Measurements from ENCODE around the gene TUBB.

The TUBB gene

GRCh38 chr6:30683980-30684338 lies 36.2 kb upstream of the TUBB start:
- H3K4me3 ChIP-seq (ENCODE audit: low read length, poor library complexity, severe bottlenecking): peak overlapping the region; percentile 97
- peak overlapping the region; percentile 96 for H3K9ac ChIP-seq (ENCODE audit: low read depth, low read length, poor library complexity, severe bottlenecking)
- no peaks in the 10 kb centered on the region for H3K27me3 ChIP-seq (ENCODE audit: insufficient read depth, low read length, poor library complexity, severe bottlenecking)
- peak overlapping the region; percentile 97 for H3K4me2 ChIP-seq (ENCODE audit: low read depth, low read length, poor library complexity, severe bottlenecking)
- no peak overlapping the region for H2AFZ ChIP-seq (ENCODE audit: low read length)
- H3K9me2 ChIP-seq (replicated peaks; ENCODE audit: low read depth, low read length): no peaks in the 10 kb centered on the region
- H3K4me1 ChIP-seq (ENCODE audit: insufficient read depth, low read length, poor library complexity, severe bottlenecking): peaks cover 57% of the 10 kb centered on the region
- no peaks in the 10 kb centered on the region for H3K9me3 ChIP-seq (ENCODE audit: insufficient read depth, low read depth, low read length)
- peaks cover 5% of the 10 kb centered on the region for H3F3A ChIP-seq (ENCODE audit: low read depth)
- peaks cover 95% of the 10 kb centered on the region for H3K79me2 ChIP-seq (ENCODE audit: insufficient read depth, low read length)
- TF ChIP-seq EZH2phosphoT487 (IDR thresholded peaks at IDR 0.05; ENCODE audit: borderline replicate concordance): no peak
- TF ChIP-seq, protein P1, sequence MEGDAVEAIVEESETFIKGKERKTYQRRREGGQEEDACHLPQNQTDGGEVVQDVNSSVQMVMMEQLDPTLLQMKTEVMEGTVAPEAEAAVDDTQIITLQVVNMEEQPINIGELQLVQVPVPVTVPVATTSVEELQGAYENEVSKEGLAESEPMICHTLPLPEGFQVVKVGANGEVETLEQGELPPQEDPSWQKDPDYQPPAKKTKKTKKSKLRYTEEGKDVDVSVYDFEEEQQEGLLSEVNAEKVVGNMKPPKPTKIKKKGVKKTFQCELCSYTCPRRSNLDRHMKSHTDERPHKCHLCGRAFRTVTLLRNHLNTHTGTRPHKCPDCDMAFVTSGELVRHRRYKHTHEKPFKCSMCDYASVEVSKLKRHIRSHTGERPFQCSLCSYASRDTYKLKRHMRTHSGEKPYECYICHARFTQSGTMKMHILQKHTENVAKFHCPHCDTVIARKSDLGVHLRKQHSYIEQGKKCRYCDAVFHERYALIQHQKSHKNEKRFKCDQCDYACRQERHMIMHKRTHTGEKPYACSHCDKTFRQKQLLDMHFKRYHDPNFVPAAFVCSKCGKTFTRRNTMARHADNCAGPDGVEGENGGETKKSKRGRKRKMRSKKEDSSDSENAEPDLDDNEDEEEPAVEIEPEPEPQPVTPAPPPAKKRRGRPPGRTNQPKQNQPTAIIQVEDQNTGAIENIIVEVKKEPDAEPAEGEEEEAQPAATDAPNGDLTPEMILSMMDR (conservative IDR thresholded peaks at IDR 0.05; ENCODE audit: low read length): no peak
- no peaks in the 10 kb centered on the region; the same call in 1 of the 2 replicates for H3K36me3 ChIP-seq (ENCODE audit: insufficient read depth, low read length)
- peaks cover 49% of the 10 kb centered on the region for H4K20me1 ChIP-seq (ENCODE audit: insufficient read depth, low read length, poor library complexity, severe bottlenecking)

- Histone ChIP-seq H2AFZ (ENCODE audit: low read length) (no peak overlapping the region), H3K36me3 (ENCODE audit: insufficient read depth, low read length) (no peaks in the 10 kb centered on the region; the same call in 1 of the 2 replicates), H3K79me2 (ENCODE audit: insufficient read depth, low read length) (peaks cover 95% of the 10 kb centered on the region), H3K4me3 (ENCODE audit: low read length, poor library complexity, severe bottlenecking) (peak overlapping the region; percentile 97), H3F3A (ENCODE audit: low read depth) (peaks cover 5% of the 10 kb centered on the region), H3K27me3 (ENCODE audit: insufficient read depth, low read length, poor library complexity, severe bottlenecking) (no peaks in the 10 kb centered on the region), H3K9me2 (replicated peaks; ENCODE audit: low read depth, low read length) (no peaks in the 10 kb centered on the region), H3K4me1 (ENCODE audit: insufficient read depth, low read length, poor library complexity, severe bottlenecking) (peaks cover 62% of the 10 kb centered on the region), H3K9me3 (ENCODE audit: insufficient read depth, low read depth, low read length) (no peaks in the 10 kb centered on the region), H3K9ac (ENCODE audit: low read depth, low read length, poor library complexity, severe bottlenecking) (peak overlapping the region; percentile 96), H3K4me2 (ENCODE audit: low read depth, low read length, poor library complexity, severe bottlenecking) (peak overlapping the region; percentile 97), H4K20me1 (ENCODE audit: insufficient read depth, low read length, poor library complexity, severe bottlenecking) (peaks cover 43% of the 10 kb centered on the region)
- TF ChIP-seq, protein P1 (conservative IDR thresholded peaks at IDR 0.05; ENCODE audit: low read length): no peak
- TF ChIP-seq EZH2phosphoT487 (IDR thresholded peaks at IDR 0.05; ENCODE audit: borderline replicate concordance): no peak
These were observed 35.6 kb upstream of the TUBB start for GRCh38 chr6:30684386-30685156.

- peaks cover 95% of the 10 kb centered on the region for H3K79me2 ChIP-seq (ENCODE audit: insufficient read depth, low read length)
- H3K9ac ChIP-seq (ENCODE audit: low read depth, low read length, poor library complexity, severe bottlenecking): peak overlapping the region; percentile 96
- H4K20me1 ChIP-seq (ENCODE audit: insufficient read depth, low read length, poor library complexity, severe bottlenecking): peaks cover 35% of the 10 kb centered on the region
- H3K27me3 ChIP-seq (ENCODE audit: insufficient read depth, low read length, poor library complexity, severe bottlenecking): no peaks in the 10 kb centered on the region
- peak overlapping the region; percentile 97 for H3K4me3 ChIP-seq (ENCODE audit: low read length, poor library complexity, severe bottlenecking)
- no peaks in the 10 kb centered on the region for H3K9me3 ChIP-seq (ENCODE audit: insufficient read depth, low read depth, low read length)
- no peak for TF ChIP-seq EZH2phosphoT487 (IDR thresholded peaks at IDR 0.05; ENCODE audit: borderline replicate concordance)
- TF ChIP-seq, protein P1 (conservative IDR thresholded peaks at IDR 0.05; ENCODE audit: low read length): peak; percentile 51
- peak overlapping the region; percentile 97 for H3K4me2 ChIP-seq (ENCODE audit: low read depth, low read length, poor library complexity, severe bottlenecking)
- no peaks in the 10 kb centered on the region for H3K9me2 ChIP-seq (replicated peaks; ENCODE audit: low read depth, low read length)
- no peaks in the 10 kb centered on the region; the same call in 1 of the 2 replicates for H3K36me3 ChIP-seq (ENCODE audit: insufficient read depth, low read length)
- H3F3A ChIP-seq (ENCODE audit: low read depth): peaks cover 5% of the 10 kb centered on the region
- peaks cover 62% of the 10 kb centered on the region for H3K4me1 ChIP-seq (ENCODE audit: insufficient read depth, low read length, poor library complexity, severe bottlenecking)
- H2AFZ ChIP-seq (ENCODE audit: low read length): no peak overlapping the region
These were observed 34.8 kb upstream of the TUBB start for GRCh38 chr6:30685157-30686008.

Measured in Loucy (cell line).